ENCODE results near the gene SPSB2. TPM values are rescaled to one million over a fixed set of nuclear protein-coding genes. Genes with fewer than 3 reads are reported as not detected.

Gene SPSB2
- total RNA-seq, 4 donors from 2014 or later, result 16.3 to 35.0 (median 25.6) TPM

GRCh38 chr12:6846316-6846869 is 26.7 kb downstream of the SPSB2 start:
- intact Hi-C loops (cut with DNase I), result no loop called here
- H3K4me3 ChIP-seq (replicated peaks in 1 of 3), result no peak overlapping the region
- no peaks in the 10 kb centered on the region for H3K27me3 ChIP-seq
- H3K36me3 ChIP-seq, result no peaks in the 10 kb centered on the region
- no peaks in the 10 kb centered on the region for H3K9me3 ChIP-seq
- 91 to 93% methylated on average over 7 of the region's 7 CpGs for WGBS, 2 donors
- H3K27ac ChIP-seq, result no peak overlapping the region
- no peak for DNase-seq
- no peak for TF ChIP-seq CTCF (IDR thresholded peaks at IDR 0.05)
- TF ChIP-seq POLR2A (IDR thresholded peaks at IDR 0.05), result no peak
- H3K4me1 ChIP-seq, result peaks cover 3% of the 10 kb centered on the region in 2 donors

GRCh38 chr12:6845395-6845794 is 27.7 kb downstream of the SPSB2 start:
- H3K9me3 ChIP-seq, result no peaks in the 10 kb centered on the region
- H3K36me3 ChIP-seq, result no peaks in the 10 kb centered on the region
- no peak for TF ChIP-seq CTCF (IDR thresholded peaks at IDR 0.05)
- TF ChIP-seq POLR2A (IDR thresholded peaks at IDR 0.05), result no peak
- H3K27me3 ChIP-seq, result no peaks in the 10 kb centered on the region
- H3K4me1 ChIP-seq, result no peaks in the 10 kb centered on the region
- no peak overlapping the region for H3K4me3 ChIP-seq (replicated peaks in 1 of 3)
- no peak for DNase-seq
- no peak overlapping the region for H3K27ac ChIP-seq
- intact Hi-C loops (cut with DNase I), result no loop called here
- 89 to 95% methylated on average over 15 to 17 of the region's 17 CpGs for WGBS, 2 donors

- no peaks in the 10 kb centered on the region for H3K9me3 ChIP-seq
- H3K36me3 ChIP-seq, result no peaks in the 10 kb centered on the region
- no peaks in the 10 kb centered on the region for H3K4me1 ChIP-seq
- intact Hi-C loops (cut with DNase I), result no loop called here
- no peak overlapping the region for H3K4me3 ChIP-seq (replicated peaks in 1 of 3)
- WGBS, 2 donors, result 79 to 91% methylated on average over 11 to 13 of the region's 16 CpGs
- no peak for DNase-seq
- TF ChIP-seq CTCF (IDR thresholded peaks at IDR 0.05) (no peak), POLR2A (IDR thresholded peaks at IDR 0.05) (no peak)
- no peaks in the 10 kb centered on the region for H3K27me3 ChIP-seq
- no peak overlapping the region for H3K27ac ChIP-seq
Measured at GRCh38 chr12:6843118-6843902, 29.8 kb downstream of the SPSB2 start.

DNA sequence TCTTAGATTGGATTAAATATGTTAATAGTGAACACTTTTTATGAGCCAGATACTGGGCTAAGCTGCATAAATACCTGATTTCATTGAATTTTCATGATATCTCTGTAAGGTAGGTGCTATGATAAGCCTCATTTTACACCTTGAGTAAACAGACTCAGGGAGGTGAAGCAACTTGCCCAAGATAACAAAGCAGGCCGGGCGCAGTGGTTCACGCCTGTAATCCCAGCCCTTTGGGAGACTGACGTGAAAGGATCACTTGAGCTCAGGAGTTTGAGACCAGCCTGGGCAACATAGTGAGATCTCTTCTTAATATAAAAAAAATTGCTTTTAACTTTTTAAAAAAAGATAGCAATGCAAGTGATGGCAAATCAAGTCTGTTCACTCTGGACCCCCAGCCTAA is 31.0 kb downstream of the SPSB2 start:
- TF ChIP-seq POLR2A (IDR thresholded peaks at IDR 0.05) (no peak), CTCF (IDR thresholded peaks at IDR 0.05) (no peak)
- H3K9me3 ChIP-seq, result no peaks in the 10 kb centered on the region
- no peak overlapping the region for H3K27ac ChIP-seq
- H3K27me3 ChIP-seq, result no peaks in the 10 kb centered on the region
- no peaks in the 10 kb centered on the region for H3K4me1 ChIP-seq
- WGBS, 2 donors, result 90 to 95% methylated on average over 4 of the region's 4 CpGs
- intact Hi-C loops (cut with DNase I), result no loop called here
- peaks cover 5 to 10% of the 10 kb centered on the region in 2 donors for H3K36me3 ChIP-seq
- DNase-seq, result no peak
- no peak overlapping the region for H3K4me3 ChIP-seq (replicated peaks in 1 of 3)
